Measurements from ENCODE around the gene MRPS14.

GRCh38 chr1:174974711-174975119, 48.5 kb downstream of the MRPS14 start:
- TF ChIP-seq CTCF (IDR thresholded peaks at IDR 0.05) (no peak), EZH2 (IDR thresholded peaks at IDR 0.05; ENCODE audit: borderline replicate concordance, insufficient read depth, low read depth, low read length, poor library complexity, severe bottlenecking) (no peak)

All from B cell (primary cell).